HEK293 (cell line): ENCODE measurements around the gene CRTC3.
"Not testable (repeated sequence)": the region's sequence is repeated elsewhere in the genome, so short reads cannot be mapped to it uniquely, and the experiment has no call there.

Experiments used
- CTCF ChIA-PET: fragments of 350-600 bp; formaldehyde crosslinking; extraction: SDS; loops from one replicate; lab custom pipeline; 2021; ENCODE audit warnings: antibody characterized with exemption; lab: Yijun Ruan, JAX
- POLR2A ChIA-PET: fragments of 300-600 bp; formaldehyde crosslinking; extraction: SDS; loops from one replicate; lab custom pipeline; 2020; ENCODE audit warnings: antibody characterized with exemption, inconsistent platforms; lab: Yijun Ruan, JAX
- H3K27ac ChIP-seq: fragments of 200-500 bp; sonication (Bioruptor generic); 2 replicates; pipeline ENCODE4 v1.5.1; 2014; ENCODE audit warnings: low read depth, low read length, control low read depth, inconsistent platforms; ENCODE audit errors: extremely low read depth
- H3K36me3 ChIP-seq, 2 experiments: fragments of 200-500 bp in 1 of 2; sonication (Bioruptor generic) in 1 of 2; 1 replicate in 1 of 2; 2 replicates in 1 of 2; pipeline ENCODE4 v1.5.1; 2014 to 2017; ENCODE audit warnings: inconsistent platforms in 2 of 2, low read length in 2 of 2; ENCODE audit not compliant: control insufficient read depth in 2 of 2, insufficient read depth in 1 of 2
- H3K4me1 ChIP-seq: fragments of 200-500 bp; sonication (Bioruptor generic); 2 replicates; pipeline ENCODE4 v1.5.1; 2014; ENCODE audit warnings: mild to moderate bottlenecking, low read length, inconsistent platforms; ENCODE audit not compliant: control insufficient read depth, insufficient read depth
- H3K4me3 ChIP-seq: 2 replicates; pipeline ENCODE4 v1.5.1; 2011; ENCODE audit warnings: low read depth, mild to moderate bottlenecking, control low read depth, low read length, moderate library complexity
- H3K9me3 ChIP-seq: fragments of 200-500 bp; sonication (Bioruptor generic); 2 replicates; pipeline ENCODE4 v1.5.1; 2014; ENCODE audit warnings: low read depth, low read length, inconsistent platforms; ENCODE audit not compliant: control insufficient read depth, insufficient read depth
- PRDM10 ChIP-seq: fragments of 450-650 bp; formaldehyde crosslinking; IDR thresholded peaks from 2 replicates; pipeline ENCODE4 v1.5.1; 2016; ENCODE audit warnings: missing biosample characterization, missing genetic modification characterization
- PRDM2 ChIP-seq: fragments of 450-650 bp; formaldehyde crosslinking; IDR thresholded peaks from 2 replicates; pipeline ENCODE4 v1.5.1; 2016; ENCODE audit warnings: missing biosample characterization, missing genetic modification characterization, borderline replicate concordance
- SETDB1 ChIP-seq: IDR thresholded peaks from one replicate; pipeline ENCODE4 v1.6.1; 2017; ENCODE audit warnings: mild to moderate bottlenecking, low read length, moderate library complexity, mixed read lengths; ENCODE audit not compliant: insufficient read length
- SP3 ChIP-seq: fragments of 450-650 bp; formaldehyde crosslinking; IDR thresholded peaks from 2 replicates; pipeline ENCODE4 v1.5.1; 2016; ENCODE audit warnings: missing biosample characterization, missing genetic modification characterization
- TRIM28 ChIP-seq: IDR thresholded peaks from 2 replicates; pipeline ENCODE4 v1.6.1; 2011; ENCODE audit warnings: low read length, control low read depth, borderline replicate concordance
- ZBTB17 ChIP-seq: fragments of 450-650 bp; formaldehyde crosslinking; IDR thresholded peaks from 2 replicates; pipeline ENCODE4 v1.5.1; 2016; ENCODE audit warnings: missing biosample characterization, missing genetic modification characterization
- ZBTB20 ChIP-seq: fragments of 450-650 bp; formaldehyde crosslinking; IDR thresholded peaks from 2 replicates; pipeline ENCODE4 v1.5.1; 2016; ENCODE audit warnings: missing biosample characterization, missing genetic modification characterization
- ZFP69B ChIP-seq: fragments of 450-650 bp; formaldehyde crosslinking; IDR thresholded peaks from 2 replicates; pipeline ENCODE4 v1.5.1; 2016; ENCODE audit warnings: missing biosample characterization, missing genetic modification characterization
- ZNF10 ChIP-seq: fragments of 450-650 bp; formaldehyde crosslinking; IDR thresholded peaks from 2 replicates; pipeline ENCODE4 v1.5.1; 2017; ENCODE audit warnings: missing biosample characterization, missing genetic modification characterization
- ZNF121 ChIP-seq: fragments of 450-650 bp; formaldehyde crosslinking; IDR thresholded peaks from 2 replicates; pipeline ENCODE4 v1.5.1; 2016; ENCODE audit warnings: missing biosample characterization, missing genetic modification characterization
- ZNF202 ChIP-seq: fragments of 450-650 bp; formaldehyde crosslinking; IDR thresholded peaks from 2 replicates; pipeline ENCODE4 v1.5.1; 2016; ENCODE audit warnings: missing biosample characterization, missing genetic modification characterization, borderline replicate concordance
- ZNF302 ChIP-seq: fragments of 450-650 bp; formaldehyde crosslinking; IDR thresholded peaks from 2 replicates; pipeline ENCODE4 v1.5.1; 2016; ENCODE audit warnings: missing biosample characterization, missing genetic modification characterization, low read depth
- ZNF341 ChIP-seq: fragments of 450-650 bp; formaldehyde crosslinking; IDR thresholded peaks from 2 replicates; pipeline ENCODE4; 2016; ENCODE audit warnings: low read depth, missing biosample characterization, missing genetic modification characterization
- ZNF558 ChIP-seq: fragments of 450-650 bp; formaldehyde crosslinking; IDR thresholded peaks from 2 replicates; pipeline ENCODE4 v1.5.1; 2016; ENCODE audit warnings: missing biosample characterization, missing genetic modification characterization
- ZNF692 ChIP-seq: fragments of 450-650 bp; formaldehyde crosslinking; IDR thresholded peaks from 2 replicates; pipeline ENCODE4 v1.5.1; 2016; ENCODE audit warnings: missing biosample characterization, missing genetic modification characterization
- ZNF776 ChIP-seq: fragments of 450-650 bp; formaldehyde crosslinking; IDR thresholded peaks from 2 replicates; pipeline ENCODE4 v1.5.0; 2017; ENCODE audit warnings: missing biosample characterization, missing genetic modification characterization, borderline replicate concordance
- ZSCAN30 ChIP-seq: fragments of 450-650 bp; IDR thresholded peaks from 2 replicates; pipeline ENCODE4 v1.5.1; 2018; ENCODE audit warnings: missing biosample characterization, mild to moderate bottlenecking, missing genetic modification characterization, moderate library complexity

CRTC3 gene

GRCh38 chr15:90664081-90664461 lies 134.3 kb downstream of the CRTC3 start:
- not testable (repeated sequence) for H3K4me3 ChIP-seq, H3K4me1 ChIP-seq, H3K36me3 ChIP-seq, H3K27ac ChIP-seq, H3K9me3 ChIP-seq
- CTCF ChIA-PET: interaction anchor here (0.7 to 1.9 kb wide), 6 partner anchors 14 to 386 kb away, joined by 3 to 5 read pairs (median 4); no protein-coding TSS in a partner anchor
- POLR2A ChIA-PET: interaction anchor here (1.4 kb wide), 1 partner anchor 16 kb away, joined by 3 read pairs; no protein-coding TSS in a partner anchor

- no peaks in the 10 kb centered on the region; the same call in 1 of the 2 replicates for H3K4me1 ChIP-seq
- TF ChIP-seq TRIM28: no peak
- TF ChIP-seq ZNF10 (tag by site-specific recombination): no peak
- peak; percentile 87; the same call in 1 of the 2 replicates for TF ChIP-seq ZNF202 (tag by site-specific recombination)
- TF ChIP-seq PRDM10: peak; percentile 53
- CTCF ChIA-PET: interaction anchor here (0.7 to 1.2 kb wide), 4 partner anchors 20 to 230 kb away, joined by 3 to 5 read pairs (median 4); no protein-coding TSS in a partner anchor
- POLR2A ChIA-PET: interaction anchor here (0.7 to 1.4 kb wide), 3 partner anchors 17 to 238 kb away, joined by 3 read pairs; no protein-coding TSS in a partner anchor
- no peaks in the 10 kb centered on the region for H3K9me3 ChIP-seq
- peak overlapping the region; percentile 56 for H3K4me3 ChIP-seq
- no peaks in the 10 kb centered on the region; a peak in 1 of 3 replicates for H3K36me3 ChIP-seq
- H3K27ac ChIP-seq: peak overlapping the region; percentile 89
Observed at GRCh38 chr15:90664650-90665287, 135.0 kb downstream of the CRTC3 start.

GRCh38 chr15:90665288-90666134 lies 135.8 kb downstream of the CRTC3 start:
- Histone ChIP-seq H3K4me1 (no peaks in the 10 kb centered on the region), H3K9me3 (no peaks in the 10 kb centered on the region), H3K27ac (peak overlapping the region; percentile 89), H3K36me3 (no peaks in the 10 kb centered on the region; a peak in 1 of 3 replicates), H3K4me3 (peak overlapping the region; percentile 56)
- ChIA-PET CTCF (interaction anchor here (0.6 to 1.1 kb wide), 4 partner anchors 21 to 221 kb away, joined by 3 to 4 read pairs (median 3); no protein-coding TSS in a partner anchor), POLR2A (interaction anchor here (0.6 to 1.4 kb wide), 5 partner anchors 18 to 321 kb away, joined by 3 to 4 read pairs (median 3); partner anchors contain the start of gene BLM)
- TF ChIP-seq ZNF121 (tag by site-specific recombination): peak; percentile 92
- no peak for TF ChIP-seq SETDB1
- TF ChIP-seq ZBTB17 (tag by site-specific recombination): peak; percentile 64
- peak; percentile 70 for TF ChIP-seq ZNF341 (tag by site-specific recombination)
- TF ChIP-seq PRDM2: no peak
- TF ChIP-seq ZSCAN30 (tag by site-specific recombination): peak; percentile 20; the same call in 1 of the 2 replicates
- peak; percentile 57; the same call in 1 of the 2 replicates for TF ChIP-seq ZFP69B
- TF ChIP-seq ZBTB20 (tag by site-specific recombination): peak; percentile 82
- TF ChIP-seq SP3 (tag by site-specific recombination): peak; percentile 60
- peak; percentile 71 for TF ChIP-seq ZNF692 (tag by site-specific recombination)
- TF ChIP-seq ZNF302 (tag by site-specific recombination): no peak
- TF ChIP-seq ZNF776 (tag by site-specific recombination): no peak
- no peak for TF ChIP-seq ZNF558
